NB4 (cell line): ENCODE data around the gene TMEM35B.
A peak's percentile ranks its signal among the peaks of the same experiment; 100 is the strongest.

Experiments used
- DNase-seq: peaks from one replicate; pipeline ENCODE4 v3.0.0; 2010; ENCODE audit warnings: low read depth
- H3K4me3 ChIP-seq: one replicate; pipeline ENCODE4 v1.5.1; 2011; ENCODE audit warnings: mild to moderate bottlenecking, low read depth, low read length, moderate library complexity
- MYC ChIP-seq: IDR thresholded peaks from 2 replicates; pipeline ENCODE4 v1.6.1; 2011; ENCODE audit warnings: low read depth, low read length
- POLR2A ChIP-seq: IDR thresholded peaks from 2 replicates; pipeline ENCODE4 v1.6.1; 2011; ENCODE audit warnings: mild to moderate bottlenecking; ENCODE audit not compliant: insufficient read length; ENCODE audit errors: extremely low read depth
- TF ChIP-seq, protein P1 (sequence below): IDR thresholded peaks from one replicate; pipeline ENCODE4 v1.5.1; 2012; ENCODE audit warnings: low read depth, low read length
- TF ChIP-seq, protein P2 (sequence below): IDR thresholded peaks from 2 replicates; pipeline ENCODE4 v1.6.1; 2011; ENCODE audit warnings: low read depth, low read length

The TMEM35B gene

DNA sequence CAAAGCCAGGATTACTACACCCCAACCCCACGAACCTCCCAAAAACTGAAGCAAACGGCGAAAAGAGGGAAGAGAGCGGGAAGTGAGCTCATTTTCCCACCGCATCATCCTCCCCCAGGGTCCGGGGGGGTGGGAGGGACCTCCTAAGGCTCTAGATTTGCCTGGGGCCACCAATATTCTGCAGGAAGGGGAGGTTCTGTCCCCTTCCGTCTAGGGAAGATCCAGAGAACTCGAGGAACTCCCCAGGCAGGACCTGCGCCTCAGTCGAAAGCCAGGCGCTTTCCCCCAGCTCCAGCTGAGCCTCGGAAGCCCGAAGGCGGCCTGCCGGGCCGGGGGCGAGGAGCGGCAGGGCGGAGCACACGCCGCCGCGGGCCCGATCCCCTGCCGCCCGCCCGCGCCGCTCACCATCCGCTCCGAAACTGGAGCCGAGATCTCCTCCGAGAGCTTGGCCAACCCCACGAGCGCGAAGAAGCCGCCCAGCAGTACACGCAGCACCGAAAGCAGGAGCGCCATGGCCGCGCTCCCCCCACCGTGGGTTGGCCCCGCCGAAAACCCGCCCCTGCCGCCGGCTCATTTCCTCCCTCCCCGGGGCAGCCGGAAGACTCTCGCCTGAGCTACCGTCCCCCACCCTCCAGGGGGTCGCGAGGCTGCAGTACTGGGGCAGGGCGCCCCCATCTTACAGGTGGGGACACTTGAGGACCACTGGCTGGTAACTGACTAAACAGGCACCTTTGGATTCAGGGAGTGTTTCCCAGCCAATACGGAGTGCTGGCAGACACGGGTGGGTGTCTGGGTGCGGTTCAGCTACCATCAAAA is at the start of gene TMEM35B:
TSS of gene TMEM35B (minus strand) at position 555 of the 816 bp plus-strand sequence. CDS start at position 513, 42 bp downstream.
- H3K4me3 ChIP-seq, result peak within 1 kb of the TSS; percentile 66
- peak; percentile 74 for DNase-seq
- TF ChIP-seq MYC (peak; percentile 28), POLR2A (peak; percentile 72)
- TF ChIP-seq, protein P1, sequence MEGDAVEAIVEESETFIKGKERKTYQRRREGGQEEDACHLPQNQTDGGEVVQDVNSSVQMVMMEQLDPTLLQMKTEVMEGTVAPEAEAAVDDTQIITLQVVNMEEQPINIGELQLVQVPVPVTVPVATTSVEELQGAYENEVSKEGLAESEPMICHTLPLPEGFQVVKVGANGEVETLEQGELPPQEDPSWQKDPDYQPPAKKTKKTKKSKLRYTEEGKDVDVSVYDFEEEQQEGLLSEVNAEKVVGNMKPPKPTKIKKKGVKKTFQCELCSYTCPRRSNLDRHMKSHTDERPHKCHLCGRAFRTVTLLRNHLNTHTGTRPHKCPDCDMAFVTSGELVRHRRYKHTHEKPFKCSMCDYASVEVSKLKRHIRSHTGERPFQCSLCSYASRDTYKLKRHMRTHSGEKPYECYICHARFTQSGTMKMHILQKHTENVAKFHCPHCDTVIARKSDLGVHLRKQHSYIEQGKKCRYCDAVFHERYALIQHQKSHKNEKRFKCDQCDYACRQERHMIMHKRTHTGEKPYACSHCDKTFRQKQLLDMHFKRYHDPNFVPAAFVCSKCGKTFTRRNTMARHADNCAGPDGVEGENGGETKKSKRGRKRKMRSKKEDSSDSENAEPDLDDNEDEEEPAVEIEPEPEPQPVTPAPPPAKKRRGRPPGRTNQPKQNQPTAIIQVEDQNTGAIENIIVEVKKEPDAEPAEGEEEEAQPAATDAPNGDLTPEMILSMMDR, result no peak
- TF ChIP-seq, protein P2, sequence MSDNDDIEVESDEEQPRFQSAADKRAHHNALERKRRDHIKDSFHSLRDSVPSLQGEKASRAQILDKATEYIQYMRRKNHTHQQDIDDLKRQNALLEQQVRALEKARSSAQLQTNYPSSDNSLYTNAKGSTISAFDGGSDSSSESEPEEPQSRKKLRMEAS, result no peak

DNA sequence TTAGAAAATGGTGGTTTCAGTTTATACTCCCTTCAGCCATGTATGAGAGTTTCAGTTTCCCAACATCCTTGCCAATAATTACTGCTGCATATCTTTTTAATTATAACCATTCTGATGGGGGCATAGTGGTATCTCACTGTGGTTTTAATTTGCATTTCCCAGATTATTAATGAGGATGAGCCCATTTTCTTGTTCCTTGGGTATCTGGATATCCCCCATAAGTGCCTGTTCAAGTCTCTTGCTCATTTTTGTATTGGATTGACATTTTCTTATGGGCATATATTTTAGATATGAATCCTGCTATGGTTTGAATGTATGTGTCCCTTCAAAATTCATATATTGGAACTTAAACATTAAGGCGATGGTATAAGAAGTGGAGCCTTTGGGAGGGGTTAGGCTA is 48.2 kb upstream of the TMEM35B start:
- TF ChIP-seq MYC, result no peak
- TF ChIP-seq, protein P1, result no peak
- TF ChIP-seq POLR2A, result no peak
- TF ChIP-seq, protein P2, result no peak
- DNase-seq, result no peak
- H3K4me3 ChIP-seq, result no peak overlapping the region

DNA sequence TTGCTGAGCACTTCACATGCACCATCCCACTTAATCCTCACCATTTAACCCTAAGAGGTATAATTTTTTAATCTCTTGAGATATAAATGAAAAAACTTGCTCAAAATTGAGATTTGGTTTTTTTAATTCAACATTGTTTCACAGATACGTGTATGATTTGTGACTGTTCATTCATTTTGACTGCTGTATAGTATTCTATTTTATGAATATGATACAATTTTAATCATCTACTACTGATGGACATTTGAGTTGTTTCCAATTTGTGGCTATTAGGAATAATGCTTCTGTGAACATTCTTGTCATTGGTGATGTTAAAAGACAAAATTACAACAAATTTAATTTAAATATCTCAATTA is 47.2 kb upstream of the TMEM35B start:
- no peak for DNase-seq
- H3K4me3 ChIP-seq, result peak overlapping the region; percentile 83
- TF ChIP-seq, protein P1, result no peak
- TF ChIP-seq, protein P2, result no peak
- no peak for TF ChIP-seq MYC
- no peak for TF ChIP-seq POLR2A

DNA sequence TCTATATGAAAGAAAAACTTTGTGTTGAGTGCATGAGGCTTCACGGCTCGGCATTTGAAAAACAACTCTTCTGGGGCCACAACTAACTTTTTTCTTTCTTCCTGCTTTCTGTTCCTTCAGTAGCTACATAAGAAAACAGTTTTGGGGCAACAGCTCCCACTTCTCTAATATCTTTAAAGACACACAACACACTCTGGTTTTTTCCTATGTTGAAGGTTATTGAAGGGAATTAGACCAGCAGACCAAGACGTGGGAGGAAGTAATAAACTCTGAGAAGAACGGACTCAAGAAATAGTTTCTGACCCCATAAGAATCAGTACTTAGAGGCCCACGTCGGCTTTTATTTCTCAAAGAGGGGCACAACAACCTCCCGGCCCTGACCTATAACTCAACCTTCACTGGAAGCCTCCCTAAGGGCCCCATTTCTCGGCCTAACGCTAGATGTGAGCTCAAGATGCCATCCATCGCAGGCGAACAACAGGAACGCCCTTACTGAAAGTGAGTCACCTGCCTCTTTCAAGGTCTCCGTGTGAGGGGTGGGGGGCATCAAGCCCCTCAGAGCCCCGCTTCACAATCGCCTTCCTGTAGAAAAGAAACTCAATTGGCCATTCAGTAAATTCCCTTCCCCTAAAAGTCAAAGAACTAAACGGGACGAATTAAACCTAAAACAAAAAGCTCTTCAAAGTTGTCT is 45.8 kb upstream of the TMEM35B start:
- peak overlapping the region; percentile 83 for H3K4me3 ChIP-seq
- DNase-seq, result peak; percentile 64
- TF ChIP-seq, protein P2, result no peak
- TF ChIP-seq, protein P1, result no peak
- TF ChIP-seq POLR2A, result no peak
- no peak for TF ChIP-seq MYC

DNA sequence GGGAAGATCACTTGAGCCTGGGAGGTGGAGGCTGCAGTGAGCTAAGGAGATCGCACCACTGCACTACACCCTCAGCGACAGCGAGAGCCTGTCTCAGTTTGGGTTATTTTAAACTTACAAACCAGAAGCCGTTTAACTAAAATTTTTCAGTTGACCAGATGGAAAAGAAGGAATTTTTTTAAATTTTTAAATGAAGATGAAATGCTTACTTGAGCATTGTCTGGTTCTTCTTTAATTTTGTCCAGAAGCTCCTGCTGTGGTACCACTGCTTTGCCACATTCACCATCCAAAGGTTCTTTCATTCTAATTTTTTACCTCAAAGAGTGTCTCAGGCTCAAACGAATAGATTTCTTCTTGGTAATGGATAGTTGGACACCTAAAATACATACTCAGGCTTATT is 45.2 kb upstream of the TMEM35B start:
- peak overlapping the region; percentile 83 for H3K4me3 ChIP-seq
- DNase-seq, result peak; percentile 7
- TF ChIP-seq, protein P1, result no peak
- TF ChIP-seq POLR2A (no peak), MYC (no peak)
- TF ChIP-seq, protein P2, result no peak
